Astrocyte (in vitro differentiated cells and primary cell): Measurements from ENCODE around the gene FAM120B. TPM values are rescaled to one million over a fixed set of nuclear protein-coding genes. Genes with fewer than 3 reads are reported as not detected.

Experiments
- DNase-seq: peaks from one replicate; pipeline ENCODE4 v3.0.0-alpha.2; 2010; ENCODE audit warnings: low read depth
- FAIRE-seq: peaks from 2 replicates; lab custom pipeline; 2011; peaks lifted over from hg19 to GRCh38; lab: Jason Lieb, UNC
- H2AFZ ChIP-seq: 2 replicates; pipeline ENCODE4 v1.6.0; 2012; ENCODE audit warnings: low read depth, low read length, inconsistent platforms
- H3K27ac ChIP-seq: 2 replicates; pipeline ENCODE4 v1.5.1; 2011; ENCODE audit warnings: low read depth, low read length, inconsistent platforms
- H3K27me3 ChIP-seq: 2 replicates; pipeline ENCODE4 v1.6.0; 2011; ENCODE audit warnings: low read length, inconsistent platforms; ENCODE audit not compliant: insufficient read depth
- H3K36me3 ChIP-seq: 2 replicates; pipeline ENCODE4 v1.5.1; 2011; ENCODE audit warnings: low read length, inconsistent platforms; ENCODE audit not compliant: insufficient read depth
- H3K4me1 ChIP-seq: 2 replicates; pipeline ENCODE4 v1.5.1; 2011; ENCODE audit warnings: low read length, inconsistent platforms; ENCODE audit not compliant: insufficient read depth
- H3K4me2 ChIP-seq: 2 replicates; pipeline ENCODE4 v1.6.0; 2012; ENCODE audit warnings: low read length, inconsistent platforms
- H3K4me3 ChIP-seq: 2 replicates; pipeline ENCODE4 v1.5.1; 2011; ENCODE audit warnings: low read depth, mild to moderate bottlenecking, low read length, inconsistent platforms; ENCODE audit not compliant: insufficient read depth
- H3K79me2 ChIP-seq: 2 replicates; pipeline ENCODE4 v1.6.0; 2012; ENCODE audit warnings: mild to moderate bottlenecking, low read length, inconsistent platforms; ENCODE audit not compliant: insufficient read depth
- H3K9ac ChIP-seq: 2 replicates; pipeline ENCODE4 v1.6.0; 2012; ENCODE audit warnings: mild to moderate bottlenecking, low read length, inconsistent platforms
- H3K9me3 ChIP-seq: 2 replicates; pipeline ENCODE4 v1.5.1; 2012; ENCODE audit warnings: low read depth, mild to moderate bottlenecking, low read length, inconsistent platforms; ENCODE audit not compliant: insufficient read depth
- H4K20me1 ChIP-seq: 2 replicates; pipeline ENCODE4 v1.6.0; 2012; ENCODE audit warnings: low read length, inconsistent platforms; ENCODE audit not compliant: insufficient read depth
- H3K27ac Mint-ChIP-seq: one replicate; pipeline ENCODE4 v1.8.0; 2021; ENCODE audit warnings: mild to moderate bottlenecking, mixed read lengths; ENCODE audit not compliant: unreplicated experiment
- H3K27me3 Mint-ChIP-seq: one replicate; pipeline ENCODE4 v1.8.0; 2021; ENCODE audit warnings: low read depth, mixed read lengths; ENCODE audit not compliant: unreplicated experiment
- H3K36me3 Mint-ChIP-seq: one replicate; pipeline ENCODE4 v1.8.0; 2021; ENCODE audit warnings: low read depth, mixed read lengths; ENCODE audit not compliant: unreplicated experiment
- H3K4me1 Mint-ChIP-seq: one replicate; pipeline ENCODE4 v1.8.0; 2021; ENCODE audit warnings: low read depth, mixed read lengths; ENCODE audit not compliant: unreplicated experiment
- H3K4me3 Mint-ChIP-seq: one replicate; pipeline ENCODE4 v1.8.0; 2021; ENCODE audit warnings: mild to moderate bottlenecking, moderate library complexity, mixed read lengths; ENCODE audit not compliant: unreplicated experiment
- H3K9me3 Mint-ChIP-seq: one replicate; pipeline ENCODE4 v1.8.0; 2021; ENCODE audit warnings: mild to moderate bottlenecking, mixed read lengths; ENCODE audit not compliant: unreplicated experiment
- CTCF ChIP-seq: IDR thresholded peaks from 2 replicates; pipeline ENCODE4 v1.5.1; 2011; ENCODE audit warnings: low read depth, mild to moderate bottlenecking, inconsistent platforms, low read length, moderate library complexity; ENCODE audit not compliant: insufficient read depth
- EZH2 ChIP-seq: IDR thresholded peaks from 2 replicates; pipeline ENCODE4 v1.6.1; 2012; ENCODE audit warnings: mild to moderate bottlenecking, low read length, inconsistent platforms; ENCODE audit not compliant: insufficient read depth
- total RNA-seq: library from RNA; stranded (reverse); gene quantifications from 2 replicates; pipeline ENCODE4 v1.2.1, GENCODE V29; 2021

The FAM120B gene
- total RNA-seq, 1 donor from 2014 or later, result 29.8 TPM

- no peak overlapping the region for H3K27ac ChIP-seq
- no peaks in the 10 kb centered on the region for H3K9me3 ChIP-seq
- H3K4me1 ChIP-seq, result no peaks in the 10 kb centered on the region
- no peak overlapping the region for H3K9ac ChIP-seq
- no peaks in the 10 kb centered on the region for H3K36me3 ChIP-seq
- H2AFZ ChIP-seq, result no peak overlapping the region
- no peaks in the 10 kb centered on the region for H3K79me2 ChIP-seq
- H3K27me3 Mint-ChIP-seq, result peaks cover 20% of the 10 kb centered on the region
- FAIRE-seq (no peak), DNase-seq (no peak)
- no peaks in the 10 kb centered on the region for H4K20me1 ChIP-seq
- no peak overlapping the region for H3K4me3 Mint-ChIP-seq
- H3K36me3 Mint-ChIP-seq, result peaks cover 4% of the 10 kb centered on the region
- TF ChIP-seq CTCF, result no peak
- no peak for TF ChIP-seq EZH2
- H3K4me3 ChIP-seq, result no peak overlapping the region
- H3K9me3 Mint-ChIP-seq, result peaks cover 18% of the 10 kb centered on the region
- H3K4me2 ChIP-seq, result no peak overlapping the region
- no peak overlapping the region for H3K27ac Mint-ChIP-seq
- no peaks in the 10 kb centered on the region for H3K27me3 ChIP-seq
- H3K4me1 Mint-ChIP-seq, result no peaks in the 10 kb centered on the region
Observed at GRCh38 chr6:170415318-170415717, 108.8 kb downstream of the FAM120B start.

- Mint-ChIP-seq H3K4me1 (no peaks in the 10 kb centered on the region), H3K27me3 (peaks cover 26% of the 10 kb centered on the region), H3K9me3 (peaks cover 17% of the 10 kb centered on the region), H3K36me3 (peaks cover 4% of the 10 kb centered on the region), H3K27ac (no peak overlapping the region), H3K4me3 (no peak overlapping the region)
- H3K36me3 ChIP-seq, result no peaks in the 10 kb centered on the region
- H3K4me3 ChIP-seq, result no peak overlapping the region
- H3K27ac ChIP-seq, result no peak overlapping the region
- no peaks in the 10 kb centered on the region for H3K27me3 ChIP-seq
- no peak overlapping the region for H2AFZ ChIP-seq
- no peak overlapping the region for H3K9ac ChIP-seq
- H3K4me2 ChIP-seq, result no peak overlapping the region
- H4K20me1 ChIP-seq, result no peaks in the 10 kb centered on the region
- no peaks in the 10 kb centered on the region for H3K79me2 ChIP-seq
- DNase-seq (no peak), FAIRE-seq (no peak)
- no peak for TF ChIP-seq EZH2
- TF ChIP-seq CTCF, result no peak
- H3K9me3 ChIP-seq, result no peaks in the 10 kb centered on the region
- no peaks in the 10 kb centered on the region for H3K4me1 ChIP-seq
Observed at GRCh38 chr6:170416303-170416702, 109.7 kb downstream of the FAM120B start.

- Histone ChIP-seq H3K36me3 (no peaks in the 10 kb centered on the region), H3K27me3 (no peaks in the 10 kb centered on the region), H3K4me1 (no peaks in the 10 kb centered on the region), H3K27ac (no peak overlapping the region), H3K9ac (no peak overlapping the region), H4K20me1 (no peaks in the 10 kb centered on the region), H3K9me3 (no peaks in the 10 kb centered on the region), H2AFZ (no peak overlapping the region), H3K4me3 (no peak overlapping the region), H3K4me2 (no peak overlapping the region), H3K79me2 (no peaks in the 10 kb centered on the region)
- Mint-ChIP-seq H3K9me3 (peaks cover 17% of the 10 kb centered on the region), H3K27me3 (peaks cover 26% of the 10 kb centered on the region), H3K4me3 (no peak overlapping the region), H3K27ac (no peak overlapping the region), H3K4me1 (no peaks in the 10 kb centered on the region), H3K36me3 (peaks cover 4% of the 10 kb centered on the region)
- no peak for DNase-seq
- no peak for FAIRE-seq
- TF ChIP-seq CTCF, result no peak
- TF ChIP-seq EZH2, result no peak
Observed at GRCh38 chr6:170416959-170417606, 110.5 kb downstream of the FAM120B start.
